Brain microvascular endothelial cell (primary cell): Measurements from ENCODE around the gene BRSK2.
"Not testable (repeated sequence)": the region's sequence is repeated elsewhere in the genome, so short reads cannot be mapped to it uniquely, and the experiment has no call there.

Experiments
- DNase-seq: peaks from one replicate; pipeline ENCODE4 v3.0.0-alpha.2; 2020
- H3K27ac ChIP-seq: fragments of 250-450 bp; sonication (Bioruptor Pico); 2 replicates; pipeline ENCODE4 v1.5.1; 2020; ENCODE audit warnings: mild to moderate bottlenecking, moderate library complexity
- H3K27me3 ChIP-seq: fragments of 250-450 bp; sonication (Bioruptor Pico); replicated peaks from 2 replicates; pipeline ENCODE4 v1.5.1; 2020; ENCODE audit warnings: mild to moderate bottlenecking
- H3K36me3 ChIP-seq: fragments of 250-450 bp; sonication (Bioruptor Pico); replicated peaks from 2 replicates; pipeline ENCODE4 v1.5.1; 2020; ENCODE audit warnings: mild to moderate bottlenecking
- H3K4me3 ChIP-seq: 2 replicates; pipeline ENCODE4 v1.5.1; 2011; ENCODE audit warnings: low read depth, mild to moderate bottlenecking, control low read depth, low read length, moderate library complexity
- CTCF ChIP-seq: IDR thresholded peaks from 2 replicates; pipeline ENCODE4 v1.5.1; 2011; ENCODE audit warnings: low read depth, mild to moderate bottlenecking, moderate library complexity, low read length, control low read depth, inconsistent platforms; ENCODE audit errors: missing control alignments
- in situ Hi-C: cut with HindIII; loops from 2 replicates; pipeline ENCODE4 v1.10.0; 2017; ENCODE audit warnings: low sequenced_read_pairs, low pct_ligation_motif_present

The BRSK2 gene

DNA sequence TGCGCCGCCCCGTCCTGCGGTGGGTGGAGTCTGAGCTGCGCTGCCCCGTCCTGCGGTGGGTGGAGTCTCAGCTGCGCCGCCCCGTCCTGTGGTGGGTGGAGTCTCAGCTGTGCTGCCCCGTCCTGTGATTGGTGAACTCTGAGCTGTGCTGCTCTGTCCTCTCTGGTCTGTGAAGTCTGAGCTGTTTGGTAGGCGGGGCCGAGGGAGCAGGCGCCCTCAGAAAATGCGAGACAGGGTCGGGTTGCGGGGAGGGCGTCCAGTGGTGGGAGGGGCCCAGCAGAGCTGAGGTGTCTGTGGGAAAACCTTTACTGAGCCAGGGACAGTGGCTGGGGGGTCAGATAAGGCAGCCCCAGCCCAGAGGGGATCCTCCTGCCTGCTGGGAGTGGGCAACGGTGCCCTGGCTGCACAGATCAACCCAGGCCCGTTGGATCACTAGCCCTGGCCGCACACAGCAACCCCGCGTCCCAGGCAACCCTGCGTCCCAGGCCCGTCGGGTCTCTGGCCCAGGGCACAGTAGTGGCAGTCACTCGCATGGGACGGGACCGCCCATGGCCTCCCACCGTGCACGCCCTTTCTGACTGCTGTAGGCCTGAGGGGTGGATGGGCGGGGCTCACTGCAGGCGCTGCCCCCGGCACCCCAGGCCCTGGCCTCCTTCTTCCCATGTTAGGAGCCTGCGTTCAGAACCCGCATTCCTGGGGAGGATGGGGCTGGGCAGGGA, 22.8 kb downstream of the BRSK2 start:
- Histone ChIP-seq H3K36me3 (no peaks in the 10 kb centered on the region), H3K27me3 (no peaks in the 10 kb centered on the region), H3K4me3 (no peak overlapping the region), H3K27ac (no peak overlapping the region)
- in situ Hi-C loops, result no loop called here
- DNase-seq, result no peak
- TF ChIP-seq CTCF, result no peak

GRCh38 chr11:1414650-1415049, 24.9 kb downstream of the BRSK2 start:
- no peak for DNase-seq
- TF ChIP-seq CTCF, result no peak
- Histone ChIP-seq H3K27me3 (no peaks in the 10 kb centered on the region), H3K4me3 (no peak overlapping the region), H3K36me3 (no peaks in the 10 kb centered on the region), H3K27ac (no peak overlapping the region)
- in situ Hi-C loops, result no loop called here

DNA sequence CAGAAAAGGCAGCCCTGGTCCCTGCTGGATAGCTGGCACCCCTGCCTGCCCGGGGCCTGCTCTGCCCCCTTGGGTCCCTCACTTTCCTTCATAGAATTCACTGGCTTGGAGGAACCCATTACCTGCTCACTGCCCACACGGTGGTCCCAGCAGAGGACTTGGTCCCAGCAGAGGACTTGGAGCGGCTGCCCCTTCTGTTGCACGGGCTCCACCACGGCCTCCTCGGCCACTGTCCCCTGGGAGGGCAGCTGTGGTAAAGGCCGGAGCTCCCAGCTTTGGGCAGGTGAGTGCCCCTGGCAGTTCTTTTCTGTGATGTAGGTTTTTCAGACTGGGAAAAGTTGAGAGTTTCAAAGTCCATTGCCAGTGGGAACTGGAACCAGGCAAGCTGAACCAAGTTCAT, 25.9 kb downstream of the BRSK2 start:
- in situ Hi-C loops, result no loop called here
- no peak for DNase-seq
- H3K4me3 ChIP-seq, result no peak overlapping the region
- H3K36me3 ChIP-seq, result no peaks in the 10 kb centered on the region
- H3K27me3 ChIP-seq, result no peaks in the 10 kb centered on the region
- TF ChIP-seq CTCF, result no peak
- no peak overlapping the region for H3K27ac ChIP-seq

GRCh38 chr11:1418192-1418795, 28.6 kb downstream of the BRSK2 start:
- H3K27ac ChIP-seq, DNase-seq, in situ Hi-C loops: not testable (repeated sequence)

GRCh38 chr11:1419811-1420210, 30.1 kb downstream of the BRSK2 start:
- no peak for TF ChIP-seq CTCF
- in situ Hi-C loops, result no loop called here
- Histone ChIP-seq H3K36me3 (no peaks in the 10 kb centered on the region), H3K4me3 (no peak overlapping the region), H3K27ac (no peak overlapping the region), H3K27me3 (no peaks in the 10 kb centered on the region)
- no peak for DNase-seq

More at GRCh38 chr11:1418192-1418795, 28.6 kb downstream of the BRSK2 start:
- not testable (repeated sequence) for H3K4me3 ChIP-seq, H3K36me3 ChIP-seq, H3K27me3 ChIP-seq

DNA sequence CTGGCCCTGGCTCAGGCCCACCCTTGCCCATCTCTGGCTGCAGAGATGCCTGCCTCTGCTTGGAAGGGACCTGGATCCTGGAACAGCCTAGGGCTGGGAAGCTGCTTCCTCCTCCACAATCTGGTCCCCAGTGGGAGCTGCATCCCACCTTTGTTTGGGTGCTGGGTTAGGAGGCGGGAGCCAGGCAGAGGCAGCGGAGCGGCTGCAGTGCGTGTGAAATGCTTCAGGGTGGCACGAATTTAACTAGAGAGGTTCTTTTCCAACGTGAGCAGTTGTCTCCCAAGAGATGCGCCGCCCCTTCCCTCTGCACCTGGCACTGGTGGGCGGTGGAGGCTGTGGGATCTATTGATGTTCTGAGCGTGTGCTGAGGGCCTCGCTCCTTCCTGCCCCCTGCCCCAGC, 31.6 kb downstream of the BRSK2 start:
- no peak overlapping the region for H3K27ac ChIP-seq
- H3K4me3 ChIP-seq, result no peak overlapping the region
- no peak for DNase-seq
- TF ChIP-seq CTCF, result no peak
- no peaks in the 10 kb centered on the region for H3K27me3 ChIP-seq
- H3K36me3 ChIP-seq, result no peaks in the 10 kb centered on the region
- in situ Hi-C loops, result no loop called here
